ENCODE data around the gene TENT5C. TPM values are rescaled to one million over a fixed set of nuclear protein-coding genes. Genes with fewer than 3 reads are reported as not detected.

Gene TENT5C
- total RNA-seq, 1 experiment from 2014 or later, result 1.4 TPM

DNA sequence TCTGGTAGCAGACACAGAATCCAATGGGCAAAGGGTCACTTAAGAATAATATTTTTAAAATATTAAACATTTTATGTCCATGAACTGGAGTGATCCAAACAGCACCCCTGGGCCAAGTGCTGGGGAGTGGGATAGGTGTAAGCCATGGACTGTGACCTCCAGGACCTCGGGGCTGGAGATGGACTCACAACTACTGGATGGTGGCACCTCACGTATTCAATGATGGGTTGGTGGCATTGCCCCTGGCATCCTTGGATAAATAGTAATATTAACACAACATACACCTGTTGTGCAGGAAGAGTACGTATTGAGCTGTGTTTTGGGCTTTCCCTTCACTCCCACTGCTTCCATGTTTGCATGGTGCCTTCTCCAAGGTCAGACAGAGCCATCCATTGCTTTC, 39.3 kb upstream of the TENT5C start (continued):
- TF ChIP-seq SP1 (IDR thresholded peaks at IDR 0.05; ENCODE audit: low read depth), result no peak
- TF ChIP-seq, protein P1, sequence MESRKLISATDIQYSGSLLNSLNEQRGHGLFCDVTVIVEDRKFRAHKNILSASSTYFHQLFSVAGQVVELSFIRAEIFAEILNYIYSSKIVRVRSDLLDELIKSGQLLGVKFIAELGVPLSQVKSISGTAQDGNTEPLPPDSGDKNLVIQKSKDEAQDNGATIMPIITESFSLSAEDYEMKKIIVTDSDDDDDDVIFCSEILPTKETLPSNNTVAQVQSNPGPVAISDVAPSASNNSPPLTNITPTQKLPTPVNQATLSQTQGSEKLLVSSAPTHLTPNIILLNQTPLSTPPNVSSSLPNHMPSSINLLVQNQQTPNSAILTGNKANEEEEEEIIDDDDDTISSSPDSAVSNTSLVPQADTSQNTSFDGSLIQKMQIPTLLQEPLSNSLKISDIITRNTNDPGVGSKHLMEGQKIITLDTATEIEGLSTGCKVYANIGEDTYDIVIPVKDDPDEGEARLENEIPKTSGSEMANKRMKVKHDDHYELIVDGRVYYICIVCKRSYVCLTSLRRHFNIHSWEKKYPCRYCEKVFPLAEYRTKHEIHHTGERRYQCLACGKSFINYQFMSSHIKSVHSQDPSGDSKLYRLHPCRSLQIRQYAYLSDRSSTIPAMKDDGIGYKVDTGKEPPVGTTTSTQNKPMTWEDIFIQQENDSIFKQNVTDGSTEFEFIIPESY (IDR thresholded peaks at IDR 0.05; ENCODE audit: extremely low read depth, insufficient replicate concordance, low read length), result no peak

DNA sequence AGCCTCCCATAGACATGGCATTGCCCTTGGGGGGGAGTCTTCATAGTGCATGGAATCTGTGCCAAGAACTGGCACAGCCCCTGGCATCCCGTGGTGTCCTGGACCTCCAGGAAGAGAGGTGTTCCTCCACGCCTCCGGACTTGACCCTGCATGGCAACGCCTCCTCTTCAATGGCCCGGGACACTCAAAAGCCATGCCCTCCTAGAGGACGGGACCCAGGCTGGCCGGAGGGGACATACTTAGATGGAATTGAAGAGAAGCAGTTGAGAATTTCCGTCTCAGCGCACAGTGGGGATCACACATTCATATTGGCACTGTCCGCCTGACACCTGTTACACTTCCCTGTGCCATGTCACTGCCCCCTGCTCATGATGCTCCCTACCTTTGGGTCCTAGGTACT, 38.4 kb upstream of the TENT5C start:
- Histone ChIP-seq H3K4me2 (ENCODE audit: low read length) (no peak overlapping the region), H2AFZ (ENCODE audit: low read depth, low read length, poor library complexity, severe bottlenecking) (no peak overlapping the region), H3K9me2 (ENCODE audit: insufficient read depth) (no peaks in the 10 kb centered on the region), H3K9ac (ENCODE audit: low read length) (no peak overlapping the region), H3K9me3 (ENCODE audit: control insufficient read depth in 1 of 2, insufficient read depth in 1 of 2, low read depth in 1 of 2, low read length in 2 of 2) (no peaks in the 10 kb centered on the region), H3K79me2 (ENCODE audit: insufficient read depth, low read length) (no peaks in the 10 kb centered on the region), H3K4me3 (replicated peaks in 1 of 2; ENCODE audit: low read depth in 1 of 2, low read length in 2 of 2) (no peak overlapping the region), H3K36me3 (ENCODE audit: control insufficient read depth in 1 of 2, insufficient read depth in 2 of 2, low read length in 2 of 2) (no peaks in the 10 kb centered on the region), H4K20me1 (ENCODE audit: insufficient read depth) (no peaks in the 10 kb centered on the region), H3K27me3 (ENCODE audit: insufficient read depth, low read length) (no peaks in the 10 kb centered on the region), H3K4me1 (ENCODE audit: control insufficient read depth in 1 of 2, insufficient read depth in 2 of 2, low read length in 2 of 2) (no peaks in the 10 kb centered on the region; a peak in 1 of 4 replicates), H3K27ac (ENCODE audit: low read depth, low read length) (no peak overlapping the region)
- no peak for DNase-seq (ENCODE audit: low read depth, low spot score)
- no peak for TF ChIP-seq CEBPB (IDR thresholded peaks at IDR 0.05; ENCODE audit: low read depth)
- no peak for TF ChIP-seq YY1 (IDR thresholded peaks at IDR 0.05; ENCODE audit: extremely low read depth, insufficient replicate concordance, low read depth, low read length)
- TF ChIP-seq, protein P1 (IDR thresholded peaks at IDR 0.05; ENCODE audit: extremely low read depth, insufficient replicate concordance, low read length), result no peak
- no peak for TF ChIP-seq EGR1 (IDR thresholded peaks at IDR 0.05; ENCODE audit: low read depth)
- TF ChIP-seq, protein P2, sequence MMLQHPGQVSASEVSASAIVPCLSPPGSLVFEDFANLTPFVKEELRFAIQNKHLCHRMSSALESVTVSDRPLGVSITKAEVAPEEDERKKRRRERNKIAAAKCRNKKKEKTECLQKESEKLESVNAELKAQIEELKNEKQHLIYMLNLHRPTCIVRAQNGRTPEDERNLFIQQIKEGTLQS (IDR thresholded peaks at IDR 0.05), result no peak
- no peak for TF ChIP-seq SP1 (IDR thresholded peaks at IDR 0.05; ENCODE audit: low read depth)
- TF ChIP-seq SRF (IDR thresholded peaks at IDR 0.05; ENCODE audit: low read depth), result no peak
- BruUV-seq (replicated peaks), result no TSS peak
- CTCF ChIA-PET, result no interaction called here
- POLR2A ChIA-PET, result no interaction called here
- no peak for ATAC-seq
- intact Hi-C loops (cut with micrococcal nuclease), result no loop called here
- RAD21 ChIA-PET (ENCODE audit: low non-redundant PET in 1 of 2, low total read pairs in 2 of 2, uncharacterized antibody in 2 of 2, unreplicated experiment in 2 of 2), result no interaction called here
